GM15510 (cell line): ENCODE results near the gene PACRG.

Experiments used
- POLR2A ChIP-seq: IDR thresholded peaks from 3 replicates; pipeline ENCODE4 v1.6.1; 2011; ENCODE audit warnings: borderline replicate concordance; ENCODE audit not compliant: insufficient read length; ENCODE audit errors: extremely low read depth

The PACRG gene

GRCh38 chr6:163281634-163282033 lies 553.9 kb downstream of the PACRG start:
- no peak for TF ChIP-seq POLR2A

- no peak for TF ChIP-seq POLR2A
Measured at GRCh38 chr6:163282672-163283071, 554.9 kb downstream of the PACRG start.

- no peak for TF ChIP-seq POLR2A
Measured at GRCh38 chr6:163284151-163284550, 556.4 kb downstream of the PACRG start.

- TF ChIP-seq POLR2A: no peak
Measured at GRCh38 chr6:163285691-163286090, 557.9 kb downstream of the PACRG start.

- no peak for TF ChIP-seq POLR2A
Measured at GRCh38 chr6:163287626-163288025, 559.9 kb downstream of the PACRG start.

- TF ChIP-seq POLR2A: no peak
Measured at GRCh38 chr6:163288066-163288465, 560.3 kb downstream of the PACRG start.

GRCh38 chr6:163288915-163289314 lies 561.1 kb downstream of the PACRG start:
- TF ChIP-seq POLR2A: no peak

- no peak for TF ChIP-seq POLR2A
Measured at GRCh38 chr6:163289447-163289846, 561.7 kb downstream of the PACRG start.

GRCh38 chr6:163290545-163291274 lies 562.9 kb downstream of the PACRG start:
- no peak for TF ChIP-seq POLR2A

- TF ChIP-seq POLR2A: no peak
Measured at GRCh38 chr6:163291622-163292021, 563.8 kb downstream of the PACRG start.

GRCh38 chr6:163293286-163293685 lies 565.5 kb downstream of the PACRG start:
- TF ChIP-seq POLR2A: no peak

- no peak for TF ChIP-seq POLR2A
Measured at GRCh38 chr6:163294734-163295133, 567.0 kb downstream of the PACRG start.

GRCh38 chr6:163296835-163297519 lies 569.2 kb downstream of the PACRG start:
- TF ChIP-seq POLR2A: no peak

- TF ChIP-seq POLR2A: no peak
Measured at GRCh38 chr6:163298079-163298830, 570.5 kb downstream of the PACRG start.

GRCh38 chr6:163300838-163301237 lies 573.1 kb downstream of the PACRG start:
- no peak for TF ChIP-seq POLR2A

- no peak for TF ChIP-seq POLR2A
Measured at GRCh38 chr6:163301726-163302635, 574.2 kb downstream of the PACRG start.
